Activated naive CD8-positive, alpha-beta T cell (primary cell): ENCODE data around the gene SS18L1.

ENCODE experiments used
- H3K27ac Mint-ChIP-seq: one replicate; pipeline ENCODE4 v1.8.0; 2021; ENCODE audit warnings: mixed read lengths
- H3K27me3 Mint-ChIP-seq: one replicate; pipeline ENCODE4 v1.8.0; 2021; ENCODE audit warnings: mixed read lengths
- H3K36me3 Mint-ChIP-seq: one replicate; pipeline ENCODE4 v1.8.0; 2021; ENCODE audit warnings: mixed read lengths
- H3K4me1 Mint-ChIP-seq: one replicate; pipeline ENCODE4 v1.8.0; 2021; ENCODE audit warnings: low read depth, mixed read lengths
- H3K4me3 Mint-ChIP-seq: one replicate; pipeline ENCODE4 v1.8.0; 2021; ENCODE audit warnings: mild to moderate bottlenecking, mixed read lengths
- H3K9me3 Mint-ChIP-seq: one replicate; pipeline ENCODE4 v1.8.0; 2021; ENCODE audit warnings: low read depth, mixed read lengths

SS18L1 gene

DNA sequence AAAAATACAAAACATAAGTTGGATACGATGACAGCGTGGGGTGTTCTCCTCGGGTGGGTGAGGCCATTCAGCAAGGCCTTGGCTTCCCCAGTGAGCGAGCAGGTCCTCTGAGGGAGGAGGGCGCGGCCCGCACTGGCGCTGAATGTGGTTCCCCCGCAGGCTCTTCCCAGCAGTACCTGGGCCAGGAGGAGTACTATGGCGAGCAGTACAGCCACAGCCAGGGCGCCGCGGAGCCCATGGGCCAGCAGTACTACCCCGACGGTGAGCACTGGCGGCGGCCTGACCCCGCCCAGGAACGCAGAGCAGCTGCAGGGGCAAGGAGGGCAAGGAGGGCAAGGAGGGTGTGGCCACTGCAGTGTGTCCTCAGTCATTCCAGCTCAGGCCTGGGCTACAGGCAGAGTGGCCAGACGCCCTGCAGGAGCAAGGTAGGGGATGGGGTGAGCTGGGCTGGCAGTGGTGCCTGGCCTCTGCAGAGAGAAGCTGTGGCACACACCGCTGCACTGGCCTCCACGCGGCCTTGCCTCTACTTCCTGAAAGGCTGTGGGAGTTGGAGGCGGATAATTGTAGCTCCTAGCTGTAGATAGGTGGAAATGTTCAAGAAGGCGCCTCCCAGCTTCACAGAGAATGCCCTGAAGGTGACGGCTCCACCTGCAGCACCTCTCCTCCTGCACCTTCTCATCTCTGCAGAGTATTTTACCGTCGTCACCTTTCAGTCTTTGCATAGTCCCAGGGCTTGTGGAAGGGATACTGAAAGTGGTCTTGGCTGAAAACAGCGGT, 20.6 kb downstream of the SS18L1 start:
- Mint-ChIP-seq H3K4me3 (no peak overlapping the region), H3K4me1 (peaks cover 8% of the 10 kb centered on the region), H3K36me3 (no peaks in the 10 kb centered on the region), H3K27me3 (no peaks in the 10 kb centered on the region), H3K9me3 (no peaks in the 10 kb centered on the region), H3K27ac (no peak overlapping the region)

DNA sequence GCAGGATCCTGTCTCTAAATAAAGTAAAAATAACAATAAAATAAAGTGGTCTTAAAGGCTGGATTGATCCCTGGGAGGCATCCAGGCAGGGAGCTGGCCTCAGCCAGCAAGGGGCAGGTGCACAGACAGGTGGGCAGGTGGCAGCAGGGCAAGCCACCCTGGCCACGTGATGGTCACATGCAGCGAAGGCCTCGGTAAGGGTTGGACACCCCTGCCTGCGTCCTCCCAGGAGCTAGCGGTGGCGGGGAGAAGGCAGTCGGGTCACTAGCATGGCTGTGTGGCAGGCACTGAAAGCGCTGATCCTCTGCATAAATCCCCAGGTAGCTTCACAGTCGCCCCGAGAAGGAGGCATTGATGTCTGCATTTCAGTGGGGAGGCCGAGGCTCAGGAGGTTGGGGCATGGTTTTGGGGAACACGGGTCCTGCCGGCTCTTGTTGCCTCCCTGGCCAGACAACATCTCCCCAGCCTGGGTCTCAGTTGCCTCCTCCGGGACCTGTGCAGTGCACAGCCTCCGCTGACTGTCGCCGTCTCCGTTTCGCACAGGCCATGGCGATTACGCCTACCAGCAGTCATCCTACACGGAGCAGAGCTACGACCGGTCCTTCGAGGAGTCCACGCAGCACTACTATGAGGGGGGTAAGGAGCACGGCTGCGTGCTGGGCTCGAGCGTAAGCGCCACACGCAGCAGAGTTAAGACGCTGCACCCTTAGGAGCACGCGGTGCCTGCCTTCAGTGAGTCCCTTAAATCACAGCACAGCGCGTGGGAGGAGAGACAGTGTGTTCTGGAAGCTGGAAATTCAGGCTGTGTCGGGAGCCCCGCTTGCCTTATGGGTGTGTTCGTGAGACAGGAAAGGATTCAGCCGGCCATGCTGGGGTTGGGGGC, 21.6 kb downstream of the SS18L1 start:
- Mint-ChIP-seq H3K36me3 (no peaks in the 10 kb centered on the region), H3K9me3 (no peaks in the 10 kb centered on the region), H3K4me1 (peaks cover 3% of the 10 kb centered on the region), H3K27me3 (no peaks in the 10 kb centered on the region), H3K27ac (no peak overlapping the region), H3K4me3 (no peak overlapping the region)

DNA sequence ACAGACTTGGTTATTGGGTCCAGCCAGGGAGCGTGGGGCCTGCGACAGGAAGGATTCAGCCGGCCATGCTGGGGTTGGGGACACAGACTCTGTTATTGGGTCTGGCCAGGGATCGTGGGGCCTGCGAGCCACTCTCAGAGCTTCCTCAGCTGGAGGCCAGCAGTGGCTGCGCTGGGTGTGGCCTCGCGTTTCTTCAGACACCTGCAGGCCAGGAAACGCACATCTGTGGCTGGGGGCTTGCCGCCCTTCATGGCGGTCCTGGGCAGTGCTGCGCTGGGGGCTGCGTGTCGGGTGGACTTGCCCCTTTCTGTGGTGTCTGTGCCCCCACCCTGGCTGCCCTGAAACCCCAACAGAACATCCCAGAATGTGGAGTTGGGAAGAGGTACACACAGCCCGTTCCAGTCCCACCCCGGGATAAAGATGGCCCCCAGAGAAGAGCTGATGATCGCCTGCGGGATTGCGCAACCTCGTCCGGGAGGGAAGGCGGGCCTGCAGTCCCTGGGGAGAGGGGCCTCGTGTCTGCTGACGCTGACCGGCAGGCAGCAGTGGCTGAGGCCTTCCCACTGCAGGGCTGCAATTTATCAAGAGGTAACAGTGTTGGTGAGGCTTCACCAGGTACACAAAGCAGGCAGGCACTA, 22.3 kb downstream of the SS18L1 start:
- Mint-ChIP-seq H3K9me3 (no peaks in the 10 kb centered on the region), H3K27me3 (no peaks in the 10 kb centered on the region), H3K4me1 (no peaks in the 10 kb centered on the region), H3K4me3 (no peak overlapping the region), H3K36me3 (no peaks in the 10 kb centered on the region), H3K27ac (no peak overlapping the region)

DNA sequence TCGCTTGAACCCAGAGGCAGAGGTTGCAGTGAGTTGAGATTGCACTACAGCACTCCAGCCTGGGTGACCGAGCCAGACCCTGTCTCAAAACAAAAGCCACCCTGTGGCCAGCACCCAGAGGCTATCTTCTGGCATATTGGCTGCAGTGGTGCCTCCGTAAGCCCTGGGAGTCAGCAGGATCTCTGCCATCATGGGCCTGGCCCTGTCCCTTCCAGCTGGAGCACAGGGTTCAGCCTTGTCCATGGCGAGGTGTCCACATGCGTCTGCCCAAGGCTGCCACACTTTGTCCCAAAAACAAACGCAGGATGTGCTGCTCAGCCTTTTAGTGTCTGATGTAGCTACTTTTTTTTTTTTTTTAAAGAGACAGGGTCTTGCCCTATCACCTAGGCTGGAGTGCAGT, 23.9 kb downstream of the SS18L1 start:
- no peak overlapping the region for H3K4me3 Mint-ChIP-seq
- no peaks in the 10 kb centered on the region for H3K9me3 Mint-ChIP-seq
- no peaks in the 10 kb centered on the region for H3K36me3 Mint-ChIP-seq
- H3K4me1 Mint-ChIP-seq: no peaks in the 10 kb centered on the region
- no peaks in the 10 kb centered on the region for H3K27me3 Mint-ChIP-seq
- no peak overlapping the region for H3K27ac Mint-ChIP-seq

DNA sequence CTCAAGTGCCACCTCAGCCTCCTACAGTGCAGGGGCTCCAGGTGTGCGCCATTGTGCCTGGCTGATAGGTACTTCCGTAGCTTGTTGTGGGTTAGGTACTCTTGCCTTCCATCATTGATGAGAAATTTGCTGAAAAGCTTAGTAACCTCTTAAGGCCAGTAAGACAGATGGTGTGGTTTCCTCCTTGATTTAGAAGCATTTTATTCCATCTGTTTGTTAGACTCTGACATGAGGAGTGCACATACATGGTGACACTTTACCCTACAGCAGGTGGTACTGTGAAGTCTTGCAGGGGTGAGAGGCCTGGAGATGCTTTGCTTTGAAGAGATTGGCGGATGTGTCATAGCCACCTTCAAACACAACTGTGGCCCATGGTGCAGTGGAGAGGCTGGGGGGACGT, 24.5 kb downstream of the SS18L1 start:
- Mint-ChIP-seq H3K27me3 (no peaks in the 10 kb centered on the region), H3K9me3 (no peaks in the 10 kb centered on the region), H3K36me3 (no peaks in the 10 kb centered on the region), H3K4me1 (no peaks in the 10 kb centered on the region), H3K27ac (no peak overlapping the region), H3K4me3 (no peak overlapping the region)

DNA sequence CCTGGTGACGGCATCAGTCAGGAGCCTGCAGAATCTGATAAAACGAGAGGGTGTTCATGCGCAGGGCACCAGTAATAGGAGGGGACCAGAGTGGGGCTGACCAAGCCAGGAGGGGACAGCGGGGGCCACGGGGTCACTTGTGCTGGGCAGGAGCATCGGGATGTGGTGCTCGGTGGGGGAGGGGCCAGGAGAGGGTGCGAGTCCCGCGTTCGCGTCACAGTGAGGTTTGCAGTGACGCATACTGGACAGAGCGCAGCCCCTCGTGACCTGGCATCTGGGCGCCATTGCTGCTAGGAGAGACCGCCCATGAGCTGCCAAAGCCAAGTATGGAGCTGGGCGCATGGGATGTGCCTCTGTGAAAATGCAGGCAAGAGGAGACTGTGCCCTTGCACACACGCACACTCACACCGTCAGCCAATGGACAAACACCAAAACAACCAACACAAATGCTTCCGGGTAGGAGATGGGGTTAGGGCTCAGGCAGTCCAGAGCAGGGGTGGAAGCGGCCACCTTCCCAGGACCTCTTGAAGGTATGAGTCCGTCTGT, 25.4 kb downstream of the SS18L1 start:
- Mint-ChIP-seq H3K36me3 (no peaks in the 10 kb centered on the region), H3K27me3 (no peaks in the 10 kb centered on the region), H3K4me3 (no peak overlapping the region), H3K9me3 (no peaks in the 10 kb centered on the region), H3K4me1 (no peaks in the 10 kb centered on the region), H3K27ac (no peak overlapping the region)

DNA sequence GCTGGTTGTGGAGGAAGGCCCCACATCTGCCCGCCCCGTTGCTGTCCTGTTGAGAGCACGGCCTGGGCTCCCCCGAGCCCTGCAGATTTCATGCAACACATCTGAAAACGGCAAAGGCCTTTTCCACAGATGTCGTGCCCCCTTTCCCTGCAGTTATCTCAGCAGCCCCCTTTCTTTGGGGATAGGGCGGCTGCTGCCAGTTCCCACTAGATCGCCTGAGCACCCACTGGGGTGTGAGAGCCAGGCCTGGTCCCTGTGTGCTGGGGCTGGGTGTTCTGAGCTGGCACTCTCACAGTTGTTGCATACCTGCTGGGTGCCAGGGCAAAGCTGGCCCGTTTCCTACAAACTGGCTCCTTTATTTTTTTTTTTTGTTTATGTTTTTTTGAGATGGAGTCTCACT, 27.0 kb downstream of the SS18L1 start:
- Mint-ChIP-seq H3K27me3 (no peaks in the 10 kb centered on the region), H3K4me1 (no peaks in the 10 kb centered on the region), H3K27ac (no peak overlapping the region), H3K9me3 (no peaks in the 10 kb centered on the region), H3K4me3 (no peak overlapping the region), H3K36me3 (no peaks in the 10 kb centered on the region)

DNA sequence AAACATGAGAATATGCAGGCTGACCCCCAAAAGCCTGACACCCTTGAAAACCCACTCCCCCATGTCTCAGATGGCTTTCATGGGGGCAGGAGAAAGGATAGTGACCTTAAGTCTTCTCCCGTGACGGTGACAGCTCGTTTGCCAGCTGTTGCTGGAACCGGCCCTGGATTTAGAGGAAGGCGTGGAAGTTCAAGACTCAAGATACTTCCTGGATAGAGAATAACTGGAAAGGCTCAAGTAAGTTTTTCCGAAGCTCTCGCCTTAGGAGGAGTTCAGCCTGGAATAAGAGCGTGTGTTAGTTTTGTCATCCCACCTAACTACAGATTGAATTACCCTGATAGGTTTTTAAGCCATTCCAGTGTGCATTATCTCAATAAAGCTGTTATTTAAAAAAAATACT, 27.7 kb downstream of the SS18L1 start:
- Mint-ChIP-seq H3K9me3 (no peaks in the 10 kb centered on the region), H3K36me3 (no peaks in the 10 kb centered on the region), H3K27me3 (no peaks in the 10 kb centered on the region), H3K4me3 (no peak overlapping the region), H3K4me1 (no peaks in the 10 kb centered on the region), H3K27ac (no peak overlapping the region)

DNA sequence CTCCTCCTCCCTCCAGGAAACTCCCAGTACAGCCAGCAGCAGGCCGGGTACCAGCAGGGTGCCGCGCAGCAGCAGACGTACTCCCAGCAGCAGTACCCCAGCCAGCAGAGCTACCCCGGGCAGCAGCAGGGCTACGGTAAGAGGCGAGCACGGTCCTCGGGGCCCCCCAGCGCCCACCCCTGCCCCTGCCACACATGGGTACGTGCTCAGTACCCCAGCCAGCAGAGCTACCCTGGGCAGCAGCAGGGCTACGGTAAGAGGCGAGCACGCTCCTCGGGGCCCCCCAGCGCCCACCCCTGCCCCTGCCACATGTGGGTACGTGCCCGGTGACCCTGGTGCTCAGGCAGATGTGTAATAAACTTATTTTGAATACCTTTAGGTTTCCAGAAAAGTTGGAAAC, 29.1 kb downstream of the SS18L1 start:
- no peak overlapping the region for H3K4me3 Mint-ChIP-seq
- no peak overlapping the region for H3K27ac Mint-ChIP-seq
- no peaks in the 10 kb centered on the region for H3K9me3 Mint-ChIP-seq
- no peaks in the 10 kb centered on the region for H3K4me1 Mint-ChIP-seq
- H3K36me3 Mint-ChIP-seq: no peaks in the 10 kb centered on the region
- no peaks in the 10 kb centered on the region for H3K27me3 Mint-ChIP-seq

DNA sequence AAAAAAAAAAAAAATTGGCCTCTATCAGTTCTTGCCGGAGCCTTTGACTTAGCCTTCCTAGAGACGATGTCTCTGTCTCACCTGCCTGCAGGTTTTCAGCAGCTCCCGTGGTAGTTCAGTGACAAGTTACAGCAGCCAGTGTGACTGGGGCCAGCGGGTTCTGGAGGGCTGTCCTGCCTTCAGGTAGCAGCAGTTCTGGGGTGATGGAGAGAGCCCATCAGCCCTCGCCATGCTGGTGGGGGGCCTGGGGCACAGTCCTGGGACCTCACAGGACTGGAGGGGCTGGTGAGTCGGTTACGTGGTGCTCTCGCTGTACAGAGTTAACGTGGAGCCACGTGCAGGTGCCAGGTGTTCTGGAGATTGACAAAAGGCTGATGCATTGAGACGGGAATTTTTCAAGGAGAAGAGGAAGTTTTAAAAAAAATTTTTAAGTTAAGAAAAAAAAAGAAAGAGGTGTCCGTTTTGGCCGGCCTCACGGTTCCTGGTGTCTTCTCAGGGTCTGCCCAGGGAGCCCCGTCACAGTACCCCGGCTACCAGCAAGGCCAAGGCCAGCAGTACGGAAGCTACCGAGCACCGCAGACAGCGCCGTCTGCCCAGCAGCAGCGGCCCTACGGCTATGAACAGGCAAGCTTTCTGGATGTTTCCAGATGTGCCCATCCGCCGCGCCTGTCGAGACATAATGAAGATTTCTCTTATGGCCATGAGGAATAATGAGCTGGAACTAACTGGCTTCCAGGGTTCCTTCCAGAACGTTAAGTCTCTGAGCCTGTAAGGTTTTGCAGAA, 30.6 kb downstream of the SS18L1 start:
- Mint-ChIP-seq H3K27me3 (no peaks in the 10 kb centered on the region), H3K9me3 (no peaks in the 10 kb centered on the region), H3K4me1 (no peaks in the 10 kb centered on the region), H3K4me3 (no peak overlapping the region), H3K36me3 (no peaks in the 10 kb centered on the region), H3K27ac (no peak overlapping the region)

DNA sequence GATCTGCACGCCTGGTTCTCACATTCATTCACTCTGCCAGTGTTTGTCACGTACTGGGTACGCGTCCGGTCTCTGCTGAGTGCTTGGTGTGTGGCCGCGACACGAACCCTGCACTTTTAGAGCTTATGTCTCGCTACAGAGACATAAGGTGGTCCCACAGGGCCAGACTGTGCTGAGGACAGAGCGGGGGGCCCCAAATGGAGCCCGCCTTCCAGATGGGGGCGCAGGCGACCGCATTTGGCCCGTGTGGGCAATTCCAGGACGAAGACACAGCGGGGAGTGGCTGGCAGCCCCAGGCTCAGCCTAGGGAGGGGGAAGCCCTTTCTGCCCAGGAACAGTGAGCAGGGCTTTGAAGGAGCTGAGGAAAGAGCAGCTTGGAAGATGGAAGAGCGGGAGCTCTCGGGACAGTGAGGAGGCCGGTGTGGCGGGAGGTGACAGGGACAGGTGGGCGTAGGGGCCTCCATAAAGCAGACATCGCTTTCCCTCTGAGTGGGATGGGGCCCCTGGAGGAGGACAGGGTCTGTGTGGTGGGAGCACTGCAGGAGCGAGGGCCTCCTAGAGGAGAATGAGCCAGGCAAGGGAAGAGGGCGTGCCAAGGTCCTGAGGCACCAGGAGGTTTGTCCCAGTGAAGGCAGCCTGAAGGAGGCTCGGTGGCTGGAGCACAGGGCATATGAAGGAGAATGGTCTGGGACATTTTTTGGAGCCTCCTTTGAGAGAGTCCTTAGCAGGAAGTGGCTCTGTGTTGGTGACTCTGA, 31.5 kb downstream of the SS18L1 start:
- H3K9me3 Mint-ChIP-seq: no peaks in the 10 kb centered on the region
- no peaks in the 10 kb centered on the region for H3K27me3 Mint-ChIP-seq
- no peak overlapping the region for H3K4me3 Mint-ChIP-seq
- no peaks in the 10 kb centered on the region for H3K36me3 Mint-ChIP-seq
- no peaks in the 10 kb centered on the region for H3K4me1 Mint-ChIP-seq
- no peak overlapping the region for H3K27ac Mint-ChIP-seq

DNA sequence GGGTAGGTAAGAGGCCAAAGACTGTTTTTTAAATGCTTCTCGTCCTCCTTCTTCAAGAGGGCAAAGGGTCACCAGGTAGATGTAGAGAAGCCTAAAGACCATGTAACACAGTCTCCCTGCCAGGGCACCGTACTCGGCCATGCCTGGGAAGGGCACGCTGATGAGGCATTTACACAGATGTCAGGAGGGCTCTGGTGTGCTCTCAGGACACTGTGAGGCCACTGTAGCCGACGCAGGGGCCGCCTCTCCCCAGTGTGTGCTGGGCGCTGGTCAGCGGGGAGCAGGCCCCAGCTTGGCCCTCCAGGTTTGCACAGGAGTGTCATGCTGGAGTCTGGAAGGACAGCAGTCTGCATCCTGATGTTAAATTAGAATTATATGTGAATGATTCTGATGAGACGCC, 32.1 kb downstream of the SS18L1 start:
- Mint-ChIP-seq H3K27me3 (no peaks in the 10 kb centered on the region), H3K4me3 (no peak overlapping the region), H3K36me3 (no peaks in the 10 kb centered on the region), H3K9me3 (no peaks in the 10 kb centered on the region), H3K4me1 (no peaks in the 10 kb centered on the region), H3K27ac (no peak overlapping the region)

DNA sequence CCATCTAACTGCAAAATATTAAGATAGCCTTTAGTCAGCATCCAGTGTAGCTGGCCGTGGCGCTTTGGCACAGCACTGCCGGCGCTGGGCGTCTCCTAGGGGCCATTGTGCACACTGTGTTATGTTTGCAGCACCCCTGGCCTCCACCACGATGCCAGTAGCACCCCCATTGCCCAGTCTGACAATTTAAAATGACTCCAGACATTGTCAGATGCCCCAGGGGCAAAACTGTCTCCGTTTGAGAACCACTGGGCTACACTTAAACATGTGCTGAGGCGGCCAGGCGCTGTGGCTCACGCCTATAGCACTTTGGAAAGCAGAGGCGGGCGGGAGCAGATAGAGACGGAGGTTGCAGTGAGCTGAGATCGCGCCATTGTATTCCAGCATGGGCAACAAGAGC, 33.3 kb downstream of the SS18L1 start:
- Mint-ChIP-seq H3K27me3 (no peaks in the 10 kb centered on the region), H3K9me3 (no peaks in the 10 kb centered on the region), H3K36me3 (no peaks in the 10 kb centered on the region), H3K27ac (no peak overlapping the region), H3K4me1 (peaks cover 3% of the 10 kb centered on the region), H3K4me3 (no peak overlapping the region)

DNA sequence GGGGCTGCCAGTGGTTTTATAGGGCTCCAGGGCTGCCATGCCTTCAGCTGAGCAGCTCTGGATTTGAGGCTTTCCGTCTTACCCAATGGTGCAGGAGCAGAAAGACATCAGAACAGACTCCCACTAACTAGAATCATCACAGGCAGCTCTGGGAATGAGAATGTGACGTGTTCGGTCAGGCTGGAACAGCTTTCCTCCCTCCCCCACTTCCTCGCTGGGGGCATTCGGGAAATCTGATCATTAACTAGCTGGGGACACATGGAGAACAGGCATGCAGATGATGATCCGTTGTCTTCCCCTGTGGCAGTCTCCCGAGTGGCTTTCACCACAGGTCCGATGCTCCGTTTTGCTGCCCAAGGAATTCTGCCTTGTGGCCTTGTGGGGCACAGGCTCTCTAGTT, 33.7 kb downstream of the SS18L1 start:
- H3K4me1 Mint-ChIP-seq: peaks cover 7% of the 10 kb centered on the region
- H3K27ac Mint-ChIP-seq: no peak overlapping the region
- no peaks in the 10 kb centered on the region for H3K36me3 Mint-ChIP-seq
- H3K4me3 Mint-ChIP-seq: no peak overlapping the region
- no peaks in the 10 kb centered on the region for H3K9me3 Mint-ChIP-seq
- H3K27me3 Mint-ChIP-seq: no peaks in the 10 kb centered on the region
